RWPE1 (cell line): ENCODE measurements around the gene INO80E.

Source experiments
- CTCF ChIA-PET: fragments of 350-600 bp; sonication (Branson Sonifier 250); formaldehyde crosslinking; extraction: SDS; loops from one replicate; lab custom pipeline; 2021; lab: Yijun Ruan, JAX
- POLR2A ChIA-PET: fragments of 400-600 bp; formaldehyde crosslinking; extraction: SDS; loops from one replicate; lab custom pipeline; 2020; ENCODE audit warnings: antibody characterized with exemption; ENCODE audit not compliant: low non-redundant PET; lab: Yijun Ruan, JAX
- DNase-seq: peaks from one replicate; pipeline ENCODE4 v3.0.0; 2012; ENCODE audit warnings: low spot score
- H3K27ac ChIP-seq: fragments of 450-650 bp; 2 replicates; pipeline ENCODE4 v1.5.1; 2017
- CTCF ChIP-seq: fragments of 450-650 bp; conservative IDR thresholded peaks from 2 replicates; pipeline ENCODE4 v1.5.1; 2017; ENCODE audit warnings: low read depth, mild to moderate bottlenecking

Gene INO80E

GRCh38 chr16:29968205-29968604 lies 27.8 kb upstream of the INO80E start:
- no peak for TF ChIP-seq CTCF
- 0 out of 2 replicates have a peak overlapping the region, but pooled peaks have one; percentile 18 for H3K27ac ChIP-seq
- ChIA-PET CTCF (no interaction called here), POLR2A (no interaction called here)
- DNase-seq, result no peak

GRCh38 chr16:29971304-29971703 lies 24.7 kb upstream of the INO80E start:
- no peak for DNase-seq
- ChIA-PET POLR2A (no interaction called here), CTCF (no interaction called here)
- TF ChIP-seq CTCF, result no peak
- peak overlapping the region; percentile 48 for H3K27ac ChIP-seq

- no peak for DNase-seq
- H3K27ac ChIP-seq, result peak overlapping the region; percentile 85
- TF ChIP-seq CTCF, result no peak
- ChIA-PET POLR2A (no interaction called here), CTCF (interaction anchor here (0.6 to 0.7 kb wide), 2 partner anchors 40 to 43 kb away, joined by 4 to 8 read pairs; no protein-coding TSS in a partner anchor)
These were observed 23.5 kb upstream of the INO80E start for GRCh38 chr16:29972500-29972899.

GRCh38 chr16:29972992-29973383 lies 23.1 kb upstream of the INO80E start:
- DNase-seq, result no peak
- H3K27ac ChIP-seq, result peak overlapping the region; percentile 85
- no peak for TF ChIP-seq CTCF
- ChIA-PET CTCF (interaction anchor here (0.6 to 0.7 kb wide), 3 partner anchors 40 to 107 kb away, joined by 4 to 8 read pairs (median 4); no protein-coding TSS in a partner anchor), POLR2A (interaction anchor here (0.7 to 1.1 kb wide), 2 partner anchors 10 to 22 kb away, joined by 4 to 5 read pairs; no protein-coding TSS in a partner anchor)

- ChIA-PET POLR2A (interaction anchor here (0.7 to 1.1 kb wide), 2 partner anchors 11 to 21 kb away, joined by 4 to 5 read pairs; no protein-coding TSS in a partner anchor), CTCF (interaction anchor here (0.6 to 0.7 kb wide), 2 partner anchors 107 to 682 kb away, joined by 4 read pairs; no protein-coding TSS in a partner anchor)
- no peak for TF ChIP-seq CTCF
- peak; percentile 100 for DNase-seq
- peak within 1 kb of the TSS; percentile 85 for H3K27ac ChIP-seq
These were observed 22.4 kb upstream of the INO80E start, which contains the start of gene TAOK2 for GRCh38 chr16:29973384-29974246. TAOK2 (plus strand) TSS chr16:29973868; CDS start chr16:29977773, 3,905 bp downstream.
